Endothelial cell of umbilical vein (primary cell): ENCODE data around the gene ARHGEF28. TPM values are rescaled to one million over a fixed set of nuclear protein-coding genes. Genes with fewer than 3 reads are reported as not detected.

Source experiments
- BruUV-seq: library from RNA; stranded (reverse); fragments of 400-500 nt; replicated peaks from 2 replicates; lab custom pipeline; 2021; lab: Mats Ljungman, UMichigan
- CTCF ChIA-PET: fragments of 300-600, 350-600 bp; sonication (Branson Sonifier 250); formaldehyde crosslinking; loops from one replicate; lab custom pipeline; 2021; ENCODE audit warnings: antibody characterized with exemption, inconsistent platforms; lab: Charles Lee
- POLR2A ChIA-PET: fragments of 300-600, 350-600 bp; sonication (Branson Sonifier 250); formaldehyde crosslinking; loops from one replicate; lab custom pipeline; 2021; ENCODE audit warnings: antibody characterized with exemption, inconsistent platforms; lab: Charles Lee
- DNase-seq: peaks from one replicate; pipeline ENCODE4 v3.0.0-alpha.2; 2011; ENCODE audit warnings: low read depth, low spot score
- FAIRE-seq: peaks from 2 replicates; lab custom pipeline; 2011; peaks lifted over from hg19 to GRCh38; lab: Jason Lieb, UNC
- H2AFZ ChIP-seq: 2 replicates; pipeline ENCODE4 v1.6.0; 2012; ENCODE audit warnings: low read depth, low read length, control low read depth, inconsistent platforms
- H3K27ac ChIP-seq: 2 replicates; pipeline ENCODE4 v1.5.1; 2011; ENCODE audit warnings: low read depth, mild to moderate bottlenecking, control low read depth, low read length, moderate library complexity; ENCODE audit not compliant: insufficient read depth
- H3K27me3 ChIP-seq, 2 experiments: 2 replicates each; pipeline versions ENCODE4 v1.6.0 to v1.6.1; 2011; ENCODE audit warnings: low read length in 2 of 2, mixed read lengths in 1 of 2; ENCODE audit not compliant: control insufficient read depth in 2 of 2, insufficient read depth in 2 of 2
- H3K36me3 ChIP-seq, 2 experiments: 2 replicates in 1 of 2; 3 replicates in 1 of 2; pipeline ENCODE4 v1.5.1; 2011; ENCODE audit warnings: low read length in 2 of 2, mild to moderate bottlenecking in 1 of 2, moderate library complexity in 1 of 2; ENCODE audit not compliant: control insufficient read depth in 2 of 2, insufficient read depth in 2 of 2; ENCODE audit errors: extremely low read depth in 1 of 2
- H3K4me1 ChIP-seq: 3 replicates; pipeline ENCODE4 v1.5.1; 2011; ENCODE audit warnings: mild to moderate bottlenecking, low read length; ENCODE audit not compliant: control insufficient read depth, insufficient read depth; ENCODE audit errors: extremely low read depth
- H3K4me2 ChIP-seq: 2 replicates; pipeline ENCODE4 v1.6.1; 2011; ENCODE audit warnings: low read length, control low read depth, mixed read lengths; ENCODE audit not compliant: insufficient read depth
- H3K4me3 ChIP-seq, 3 experiments: fragments of 200-600 bp in 1 of 3; sonication (generic), shearing (Covaris generic) in 1 of 3; replicated peaks in 1 of 3; 2 replicates each; pipeline ENCODE4 v1.5.1; 2011 to 2016; ENCODE audit warnings: control low read depth in 3 of 3, low read length in 3 of 3, mild to moderate bottlenecking in 2 of 3, inconsistent platforms in 1 of 3, low read depth in 1 of 3, moderate library complexity in 1 of 3; ENCODE audit not compliant: insufficient read depth in 1 of 3
- H3K79me2 ChIP-seq: 2 replicates; pipeline ENCODE4 v1.6.0; 2012; ENCODE audit warnings: low read length, inconsistent platforms; ENCODE audit not compliant: control insufficient read depth, insufficient read depth
- H3K9ac ChIP-seq: replicated peaks from 2 replicates; pipeline ENCODE3; 2011; ENCODE audit warnings: low read length, control low read depth; ENCODE audit not compliant: insufficient read depth; ENCODE audit errors: extremely low read depth
- H3K9me1 ChIP-seq: replicated peaks from 3 replicates; pipeline ENCODE4 v1.6.0; 2011; ENCODE audit warnings: mild to moderate bottlenecking, low read length; ENCODE audit not compliant: control insufficient read depth, insufficient read depth; ENCODE audit errors: extremely low read depth
- H3K9me3 ChIP-seq: replicated peaks from 2 replicates; pipeline ENCODE4 v1.5.1; 2012; ENCODE audit warnings: low read length, inconsistent platforms; ENCODE audit not compliant: control insufficient read depth, insufficient read depth
- H4K20me1 ChIP-seq: replicated peaks from 2 replicates; pipeline ENCODE3; 2011; ENCODE audit warnings: mild to moderate bottlenecking, low read length; ENCODE audit not compliant: control insufficient read depth, insufficient read depth; ENCODE audit errors: extremely low read depth
- CTCF ChIP-seq, 2 donors: IDR thresholded peaks; 1 replicate in 1 of 2; 2 replicates in 1 of 2; pipeline ENCODE4 v1.5.1; 2011; ENCODE audit warnings: low read length in 2 of 2, mild to moderate bottlenecking in 2 of 2, moderate library complexity in 2 of 2, control low read depth in 1 of 2, inconsistent platforms in 1 of 2, low read depth in 1 of 2; ENCODE audit not compliant: insufficient read depth in 1 of 2; ENCODE audit errors: extremely low read depth in 1 of 2
- EZH2 ChIP-seq: IDR thresholded peaks from 2 replicates; pipeline ENCODE4 v1.6.1; 2012; ENCODE audit warnings: borderline replicate concordance, low read depth, mild to moderate bottlenecking, moderate library complexity, low read length, inconsistent platforms; ENCODE audit not compliant: severe bottlenecking
- FOS ChIP-seq: IDR thresholded peaks from 2 replicates; pipeline ENCODE4 v1.6.1; 2011; ENCODE audit warnings: mild to moderate bottlenecking, low read length, moderate library complexity, borderline replicate concordance; ENCODE audit not compliant: insufficient read depth
- GATA2 ChIP-seq: IDR thresholded peaks from 2 replicates; pipeline ENCODE4 v1.7.0; 2011; ENCODE audit warnings: low read depth, mild to moderate bottlenecking, moderate library complexity, mixed read lengths, low read length; ENCODE audit not compliant: insufficient read length, insufficient read depth
- JUN ChIP-seq: IDR thresholded peaks from 2 replicates; pipeline ENCODE4 v1.6.1; 2011; ENCODE audit warnings: borderline replicate concordance, low read depth; ENCODE audit not compliant: insufficient read length, insufficient read depth
- MAX ChIP-seq: IDR thresholded peaks from 2 replicates; pipeline ENCODE4 v1.6.1; 2011; ENCODE audit not compliant: insufficient read depth, insufficient read length
- MYC ChIP-seq: IDR thresholded peaks from one replicate; pipeline ENCODE4 v1.6.1; 2011; ENCODE audit warnings: mild to moderate bottlenecking, low read depth, low read length
- POLR2A ChIP-seq: IDR thresholded peaks from 2 replicates; pipeline ENCODE4 v1.6.1; 2012; ENCODE audit warnings: low read depth, mild to moderate bottlenecking, control low read depth, low read length
- POLR2AphosphoS5 ChIP-seq: IDR thresholded peaks from 2 replicates; pipeline ENCODE4 v1.6.1; 2012; ENCODE audit warnings: low read depth, mild to moderate bottlenecking, control low read depth, low read length, moderate library complexity; ENCODE audit not compliant: insufficient read depth
- dilution Hi-C: fragments of 300-500 bp; cut with MboI; formaldehyde crosslinking; loops from one replicate; pipeline ENCODE4 v1.15.0; 2019; ENCODE audit warnings: low sequenced_read_pairs; ENCODE audit not compliant: extremely low pct_ligation_motif_present
- intact Hi-C: fragments of 100-400 bp; cut with micrococcal nuclease; formaldehyde crosslinking; loops from one replicate; pipeline ENCODE4 v1.10.0; 2022
- polyA plus RNA-seq, 4 experiments: library from polyadenylated mRNA; depleted of rRNA in 3 of 4; stranded (reverse) in 3 of 4; unstranded in 1 of 4; fragments of >200 nt; gene quantifications; 2 replicates each; pipeline versions ENCODE4 v1.2.1 to v1.2.3, GENCODE V29; 2011 to 2012; ENCODE audit warnings: missing spikeins in 1 of 4
- total RNA-seq: library from RNA; stranded (reverse); gene quantifications from 2 replicates; pipeline ENCODE4 v1.2.3, GENCODE V29; 2021

Gene ARHGEF28
- total and polyA plus RNA-seq, 2 donors (not counting 3 experiments of a cell fraction or from before 2014, with no cell fraction given) = 29.5 to 108 TPM

- dilution Hi-C loops (no loop called here), intact Hi-C loops (no loop called here)
- ChIA-PET POLR2A (no interaction called here), CTCF (no interaction called here)
- Histone ChIP-seq H3K36me3 (no peaks in the 10 kb centered on the region), H3K27ac (no peak overlapping the region), H3K27me3 (peaks cover 2 to 28% of the 10 kb centered on the region in 2 experiments), H4K20me1 (no peaks in the 10 kb centered on the region), H3K4me2 (no peak overlapping the region), H3K9me1 (no peaks in the 10 kb centered on the region), H3K4me1 (no peaks in the 10 kb centered on the region), H3K9me3 (no peaks in the 10 kb centered on the region), H2AFZ (no peak overlapping the region), H3K79me2 (no peaks in the 10 kb centered on the region), H3K9ac (no peak overlapping the region), H3K4me3 (no peak overlapping the region)
- DNase-seq (no peak), FAIRE-seq (no peak)
- no peak for TF ChIP-seq EZH2
- no peak for TF ChIP-seq JUN
- no peak for TF ChIP-seq GATA2
- no peak for TF ChIP-seq POLR2AphosphoS5
- TF ChIP-seq POLR2A = no peak
- no peak for TF ChIP-seq MAX
- TF ChIP-seq FOS = no peak
- TF ChIP-seq CTCF (IDR thresholded peaks at IDR 0.05; ENCODE audit: extremely low read depth in 1 of 2, insufficient read depth in 1 of 2, low read depth in 1 of 2, low read length in 2 of 2) = no peak
- no peak for TF ChIP-seq MYC
- BruUV-seq = no TSS peak
Measured at GRCh38 chr5:73960023-73960422, 334.0 kb downstream of the ARHGEF28 start.
